GM21529 (cell line): Measurements from ENCODE around the gene ART5.
"Not testable (repeated sequence)": the region's sequence is repeated elsewhere in the genome, so short reads cannot be mapped to it uniquely, and the experiment has no call there.

Experiments
- ATAC-seq: cut with Tn5 transposase; IDR thresholded peaks from one replicate; pipeline ENCODE4 v1.9.1; 2021; ENCODE audit not compliant: unreplicated experiment

Gene ART5

DNA sequence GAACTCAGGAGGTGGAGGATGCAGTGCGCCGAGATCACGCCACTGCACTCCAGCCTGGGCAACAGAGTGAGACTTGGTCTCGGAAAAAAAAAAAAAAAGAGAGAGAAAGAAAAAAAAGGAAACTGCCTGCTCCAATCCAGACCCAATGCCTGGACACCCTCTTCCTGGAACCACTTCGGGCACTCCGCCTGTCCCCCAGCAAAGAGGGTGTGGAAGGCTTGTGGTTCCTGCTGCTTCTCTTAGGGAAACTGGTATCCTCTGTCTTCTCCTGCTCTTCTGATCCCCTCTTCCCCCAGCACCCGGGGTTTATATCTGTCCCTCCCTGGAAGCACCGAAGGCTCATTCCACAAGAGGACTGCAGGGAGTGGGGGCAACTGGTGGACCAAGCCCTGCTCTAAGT lies 16.5 kb upstream of the ART5 start:
- ATAC-seq: no peak

DNA sequence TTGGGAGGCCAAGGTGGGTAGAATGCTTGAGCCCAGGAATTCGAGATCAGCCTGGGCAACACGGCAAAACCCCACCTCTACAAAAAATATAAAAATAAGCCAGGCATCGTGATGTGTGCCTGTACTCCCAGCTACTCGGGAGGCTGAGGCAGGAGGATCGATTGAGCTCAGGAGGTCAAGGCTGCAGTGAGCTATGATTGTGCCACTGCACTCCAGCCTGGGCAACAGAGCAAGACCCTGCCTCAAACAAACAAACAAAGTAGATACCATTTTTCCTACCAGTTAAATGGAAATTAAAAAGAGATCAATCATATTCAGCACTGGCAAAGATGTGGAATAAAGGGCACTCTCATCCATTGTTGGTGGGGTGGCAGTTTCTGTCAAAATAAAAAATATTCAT lies 15.5 kb upstream of the ART5 start:
- ATAC-seq: not testable (repeated sequence)

DNA sequence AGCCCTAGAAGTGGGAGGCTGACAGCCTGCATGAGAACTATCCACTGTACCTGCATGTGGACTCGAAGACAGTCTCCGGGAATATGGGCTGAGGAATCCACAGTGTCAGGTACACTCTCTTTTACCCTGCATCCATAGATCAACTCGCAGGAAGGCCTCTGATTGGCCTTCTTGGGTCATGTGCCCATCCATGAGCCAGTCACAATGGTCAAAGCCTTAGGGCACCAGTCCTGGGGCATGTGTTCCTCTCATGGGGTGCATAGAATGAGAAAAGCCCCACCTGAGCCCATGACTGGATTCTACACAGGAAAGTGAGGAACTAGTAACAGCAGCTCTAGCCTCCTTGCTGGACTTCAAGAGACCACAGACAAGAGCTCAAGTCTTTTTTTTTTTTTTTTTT lies 13.8 kb upstream of the ART5 start:
- ATAC-seq: no peak

- not testable (repeated sequence) for ATAC-seq
Observed at GRCh38 chr11:3652514-3652913, 10.7 kb upstream of the ART5 start.

GRCh38 chr11:3649374-3649773 lies 7.6 kb upstream of the ART5 start:
- not testable (repeated sequence) for ATAC-seq

DNA sequence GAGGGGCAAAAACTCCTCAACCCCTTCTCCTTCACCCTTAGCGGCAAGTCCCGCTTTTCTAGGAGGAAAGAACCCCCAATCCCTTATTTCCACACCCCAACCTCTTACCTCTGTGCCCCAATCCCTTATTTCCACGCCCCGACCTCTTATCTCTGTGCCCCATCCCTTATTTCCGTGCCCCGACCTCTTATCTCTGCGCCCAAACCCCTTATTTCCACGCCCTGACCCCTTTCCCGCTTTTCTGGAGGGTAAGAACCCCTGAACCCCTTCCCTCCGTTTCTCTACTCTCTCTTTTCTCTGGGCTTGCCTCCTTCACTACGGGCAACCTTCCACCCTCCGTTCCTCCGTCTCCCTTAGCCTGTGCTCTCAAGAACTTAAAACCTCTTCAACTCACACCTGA lies 7.1 kb upstream of the ART5 start:
- ATAC-seq: not testable (repeated sequence)

- ATAC-seq: no peak
Observed at GRCh38 chr11:3645552-3645951, 3.8 kb upstream of the ART5 start.

- no peak for ATAC-seq
Observed at GRCh38 chr11:3644817-3645235, 3.0 kb upstream of the ART5 start, which contains the start of gene ART1. TSS of gene ART1 (plus strand) at chr11:3645128. CDS start at chr11:3659214, 14,086 bp downstream.

DNA sequence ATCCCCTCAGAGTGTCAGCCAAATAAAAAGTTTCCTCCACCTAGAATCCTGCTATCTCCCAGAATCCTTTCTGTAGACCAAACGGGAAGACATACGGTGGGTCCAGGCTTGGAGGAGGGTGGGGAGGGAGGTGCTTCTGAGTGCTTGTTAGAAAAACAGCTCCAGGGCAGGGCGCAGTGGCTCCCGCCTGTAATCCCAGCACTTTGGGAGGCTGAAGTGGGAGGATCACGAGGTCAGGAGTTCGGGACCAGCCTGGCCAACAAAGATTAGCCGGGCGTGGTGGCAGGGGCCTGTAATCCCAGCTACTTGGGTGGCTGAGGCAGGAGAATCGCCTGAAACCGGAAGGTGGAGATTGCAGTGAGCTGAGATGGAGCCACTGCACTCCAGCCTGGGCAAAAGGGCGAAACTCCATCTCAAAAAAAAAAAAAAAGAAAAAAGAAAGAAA lies 1.3 kb upstream of the ART5 start:
- not testable (repeated sequence) for ATAC-seq

GRCh38 chr11:3642071-3642951 lies 519 bp upstream of the ART5 start:
- ATAC-seq: no peak

DNA sequence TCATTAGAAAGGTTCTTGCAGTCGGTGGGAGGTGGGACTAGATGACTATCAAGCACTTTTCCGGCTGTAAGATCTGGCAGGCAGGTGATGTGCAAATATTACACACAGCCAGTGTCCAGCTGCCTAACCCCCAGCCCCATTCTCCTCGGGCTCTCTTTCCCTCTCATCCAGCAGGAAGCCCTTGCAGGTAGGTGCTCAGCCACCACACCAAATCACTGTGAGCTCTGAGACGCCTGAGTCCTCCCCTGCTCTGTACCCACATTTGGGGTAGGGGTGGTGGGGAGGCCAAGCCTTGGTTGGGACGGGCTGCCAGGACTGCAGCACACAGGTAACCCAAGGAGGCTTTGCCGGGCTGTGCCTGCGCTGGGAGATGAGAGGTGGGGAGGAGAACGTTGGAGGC lies 601 bp downstream of the ART5 start:
- no peak for ATAC-seq

- no peak for ATAC-seq
Observed at GRCh38 chr11:3639841-3640240, 2.0 kb downstream of the ART5 start.

- no peak for ATAC-seq
Observed at GRCh38 chr11:3638513-3638912, 3.3 kb downstream of the ART5 start.

DNA sequence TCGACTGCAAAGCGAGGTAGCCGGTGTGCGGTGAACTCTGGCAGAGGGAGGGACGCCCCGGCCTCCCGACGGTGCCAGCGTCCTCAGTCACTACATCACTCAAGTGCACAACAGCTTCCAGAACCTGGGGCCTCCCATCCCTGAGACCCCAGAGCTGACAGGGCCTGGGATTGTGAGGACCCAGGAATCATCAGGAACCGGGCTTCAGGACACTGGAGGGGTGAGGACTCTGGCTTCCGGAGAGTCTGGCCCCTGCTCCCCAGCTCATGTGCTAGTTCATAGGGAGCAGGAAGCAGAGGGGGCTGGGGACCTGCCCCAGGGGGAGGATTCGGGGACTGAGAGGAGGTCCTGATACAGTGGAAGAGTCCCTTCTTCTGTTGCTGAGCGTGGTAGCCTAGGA lies 4.6 kb downstream of the ART5 start:
- ATAC-seq: no peak

DNA sequence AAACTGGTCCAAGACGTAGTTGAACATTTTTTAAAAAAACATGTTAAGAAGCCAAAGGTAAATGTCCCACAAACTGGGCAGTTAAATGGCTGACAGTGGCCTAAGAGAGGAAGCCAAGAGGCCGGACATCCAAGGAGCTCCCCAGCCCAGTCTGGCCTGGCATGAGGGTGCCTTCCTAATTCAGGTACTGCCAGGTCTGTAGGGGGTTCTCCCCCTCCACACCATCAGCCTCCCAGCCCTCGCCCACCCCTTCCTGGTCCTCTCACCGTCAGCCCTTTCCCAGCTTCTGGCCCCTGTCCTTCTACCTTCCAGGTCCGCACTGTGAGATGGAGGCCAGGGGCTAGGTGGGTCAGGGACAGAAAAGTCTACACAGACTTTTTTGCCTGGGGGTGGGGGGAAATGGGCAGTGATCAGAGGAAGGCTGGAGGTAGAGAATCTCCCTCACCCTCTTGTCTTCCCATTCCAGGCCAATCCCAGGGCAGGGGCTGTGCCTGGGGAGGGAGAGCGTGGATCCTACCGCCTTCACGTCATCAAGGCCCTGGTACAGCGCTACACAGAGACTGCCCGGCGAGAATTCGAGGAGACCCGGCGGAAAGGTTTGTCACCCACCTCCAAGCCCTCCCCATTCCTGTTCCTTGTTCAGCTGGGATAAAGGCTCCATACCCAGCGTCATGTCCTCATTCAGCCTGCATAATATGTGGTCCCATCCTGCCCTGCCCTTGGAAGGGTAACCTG lies 6.0 kb downstream of the ART5 start:
- ATAC-seq: no peak

DNA sequence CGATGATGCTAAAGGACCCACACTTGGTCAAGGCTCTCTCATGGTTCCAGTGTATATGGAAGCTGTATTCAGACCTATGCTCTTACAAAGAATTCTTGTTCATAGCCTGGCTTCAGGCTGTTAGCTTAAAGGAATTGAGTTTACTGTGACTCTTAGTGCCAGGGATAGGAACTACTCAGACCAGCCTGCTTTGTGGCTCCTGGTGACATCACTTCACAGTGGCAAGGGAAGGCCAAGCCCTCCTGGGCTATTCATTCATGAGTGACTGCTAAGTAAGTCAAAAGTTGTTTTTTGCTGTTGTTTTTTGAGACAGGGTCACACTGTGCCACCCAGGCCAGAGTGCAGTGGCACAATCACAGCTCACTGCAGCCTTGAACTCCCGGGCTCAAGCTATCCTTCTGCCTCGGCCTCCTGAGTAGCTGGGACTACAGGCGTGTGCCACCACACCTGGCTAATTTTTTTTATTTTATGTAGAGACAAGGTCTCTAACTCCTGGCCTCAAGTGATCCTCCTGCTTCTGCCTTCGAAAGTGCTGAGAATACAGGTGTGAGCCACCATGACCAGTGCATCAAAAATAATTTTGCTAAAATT lies 9.6 kb downstream of the ART5 start:
- no peak for ATAC-seq

DNA sequence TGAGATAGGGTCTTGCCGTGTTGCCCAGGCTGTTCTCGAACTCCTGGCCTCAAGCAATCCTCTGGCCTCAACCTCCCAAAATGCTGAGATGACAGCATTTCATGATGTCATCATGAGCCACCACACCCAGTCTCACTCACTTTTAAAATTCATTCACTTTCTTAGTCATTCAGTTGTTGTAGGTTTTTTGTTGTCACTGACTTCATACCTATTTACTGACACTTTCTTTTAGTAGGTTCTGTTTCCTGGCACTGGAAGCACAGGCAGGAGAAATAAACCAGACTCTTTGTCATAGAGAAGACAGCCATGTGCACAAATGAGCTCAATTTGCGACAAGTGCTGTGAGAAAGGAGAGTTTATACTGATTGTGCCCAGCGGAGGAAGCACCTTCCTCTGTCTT lies 10.5 kb downstream of the ART5 start:
- ATAC-seq: no peak

DNA sequence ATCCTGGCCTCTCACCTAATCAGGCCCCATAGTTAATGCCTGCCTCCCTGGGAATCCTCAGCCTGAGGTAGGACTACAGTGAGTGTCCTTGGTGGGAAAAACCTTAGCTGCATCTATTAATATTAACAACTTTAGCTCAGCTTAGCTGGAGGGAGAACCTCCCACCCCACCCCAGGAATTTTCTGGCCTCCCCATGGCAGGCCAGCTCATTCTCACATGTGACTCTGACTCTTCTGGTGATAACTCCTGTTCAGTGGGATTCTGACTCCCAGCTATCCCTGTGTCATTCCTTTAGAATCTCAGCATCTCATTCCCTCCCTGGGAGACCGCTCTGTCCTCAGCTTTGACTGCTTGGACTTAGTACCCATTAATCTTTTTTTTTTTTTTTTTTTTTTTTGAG lies 14.5 kb downstream of the ART5 start:
- ATAC-seq: no peak

DNA sequence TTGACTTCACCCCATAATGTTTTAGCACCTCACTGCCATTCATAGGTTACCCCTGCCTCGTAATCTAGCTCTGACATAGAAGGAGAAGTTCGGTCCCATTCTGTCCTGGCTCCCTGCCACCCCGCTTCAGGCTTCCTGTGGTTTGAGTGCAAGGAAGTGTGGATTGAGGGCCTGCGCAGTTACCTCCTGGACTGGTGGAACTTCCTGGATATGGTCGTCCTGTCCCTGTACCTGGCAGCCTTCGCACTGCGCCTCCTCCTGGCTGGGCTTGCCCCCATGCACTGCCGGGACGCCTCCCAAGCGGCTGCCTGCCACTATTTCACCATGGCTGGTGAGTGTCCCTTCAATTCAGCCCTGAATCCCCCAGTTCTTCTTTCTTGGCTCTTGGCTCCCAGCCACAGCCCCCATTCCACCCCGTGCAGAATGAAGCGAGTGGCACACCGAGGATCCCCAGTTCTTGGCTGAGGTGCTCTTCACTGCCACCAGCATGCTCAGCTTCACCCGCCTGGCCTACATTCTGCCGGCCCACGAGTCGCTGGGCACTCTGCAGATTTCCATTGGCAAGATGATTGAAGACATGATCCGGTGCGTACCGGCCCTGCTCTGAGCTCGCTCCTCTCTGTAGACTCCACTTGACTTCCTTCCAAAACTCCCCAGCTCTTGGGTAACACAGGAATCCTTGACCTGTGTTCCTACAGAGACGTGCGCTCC lies 15.4 kb downstream of the ART5 start:
- ATAC-seq: no peak

- ATAC-seq: no peak
Observed at GRCh38 chr11:3623767-3624458, 17.9 kb downstream of the ART5 start.
